Measurements from ENCODE around the gene APRT.
A peak's percentile ranks its signal among the peaks of the same experiment; 100 is the strongest.

APRT gene

GRCh38 chr16:88787579-88788314, 24.0 kb downstream of the APRT start:
- no peak for DNase-seq (ENCODE audit: low spot score)

GRCh38 chr16:88785106-88785924, 26.4 kb downstream of the APRT start, which contains the start of gene PIEZO1:
Gene PIEZO1 (minus strand): TSS chr16:88785220. CDS start chr16:88784964, 256 bp downstream.
- DNase-seq (ENCODE audit: low spot score) = peak; percentile 75

- DNase-seq (ENCODE audit: low spot score) = no peak
These were observed 26.9 kb downstream of the APRT start for GRCh38 chr16:88784856-88785105.

- peak; percentile 63 for DNase-seq (ENCODE audit: low spot score)
These were observed 27.5 kb downstream of the APRT start for GRCh38 chr16:88784074-88784855.

GRCh38 chr16:88783391-88784073, 28.2 kb downstream of the APRT start:
- DNase-seq (ENCODE audit: low spot score) = no peak

GRCh38 chr16:88782454-88783390, 29.0 kb downstream of the APRT start:
- peak; percentile 46 for DNase-seq (ENCODE audit: low spot score)

GRCh38 chr16:88781140-88782077, 30.3 kb downstream of the APRT start:
- peak; percentile 54 for DNase-seq (ENCODE audit: low spot score)

- DNase-seq (ENCODE audit: low spot score) = no peak
These were observed 31.3 kb downstream of the APRT start for GRCh38 chr16:88780142-88781062.

- DNase-seq (ENCODE audit: low spot score) = no peak
These were observed 32.2 kb downstream of the APRT start for GRCh38 chr16:88779406-88780141.

- no peak for DNase-seq (ENCODE audit: low spot score)
These were observed 33.1 kb downstream of the APRT start for GRCh38 chr16:88778541-88779065.

- DNase-seq (ENCODE audit: low spot score) = no peak
These were observed 33.5 kb downstream of the APRT start for GRCh38 chr16:88778271-88778525.

- DNase-seq (ENCODE audit: low spot score) = no peak
These were observed 34.1 kb downstream of the APRT start for GRCh38 chr16:88777471-88778270.

- DNase-seq (ENCODE audit: low spot score) = no peak
These were observed 35.9 kb downstream of the APRT start for GRCh38 chr16:88775825-88776224.

GRCh38 chr16:88774544-88775393, 37.0 kb downstream of the APRT start:
- DNase-seq (ENCODE audit: low spot score) = no peak

- DNase-seq (ENCODE audit: low spot score) = peak; percentile 45
These were observed 37.9 kb downstream of the APRT start for GRCh38 chr16:88773812-88774291.

All from hematopoietic multipotent progenitor cell treated with erythropoietin and hydrocortisone succinate and interleukin-3 and kit ligand, for 17 days (in vitro differentiated cells).